Fibroblast of mammary gland (primary cell): ENCODE data around the gene FAM184B.
"Not testable (repeated sequence)": the region's sequence is repeated elsewhere in the genome, so short reads cannot be mapped to it uniquely, and the experiment has no call there.

Source experiments
- DNase-seq: peaks from one replicate; pipeline ENCODE4 v3.0.0-alpha.2; 2010; ENCODE audit warnings: low read depth
- H3K4me3 ChIP-seq: 2 replicates; pipeline ENCODE4 v1.5.1; 2011; ENCODE audit warnings: low read depth, mild to moderate bottlenecking, low read length, moderate library complexity; ENCODE audit not compliant: control insufficient read depth
- TF ChIP-seq, protein P1 (sequence below): conservative IDR thresholded peaks from 2 replicates; pipeline ENCODE4 v1.5.1; 2011; ENCODE audit warnings: low read depth, low read length, inconsistent platforms; ENCODE audit not compliant: control insufficient read depth, insufficient read depth

Gene FAM184B

DNA sequence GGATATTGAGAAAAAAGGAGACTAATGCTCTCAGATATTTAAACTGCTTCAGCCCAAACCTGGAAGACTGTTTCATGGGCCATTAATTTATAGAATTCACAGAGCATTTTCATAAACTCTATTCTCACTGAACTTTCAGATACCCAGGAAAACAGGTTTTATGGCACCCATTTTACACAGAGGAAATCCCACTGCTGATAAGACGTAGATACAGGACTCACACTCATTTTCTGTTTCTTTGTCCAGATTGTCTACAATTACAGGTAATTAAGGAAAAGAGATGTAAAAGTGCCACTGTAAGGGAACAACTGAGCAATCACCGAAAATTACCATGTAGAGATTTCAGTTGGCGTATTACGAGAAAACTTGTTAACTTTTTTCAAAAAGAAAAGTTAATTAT, 83.3 kb downstream of the FAM184B start:
- DNase-seq: no peak
- H3K4me3 ChIP-seq: no peak overlapping the region
- TF ChIP-seq, protein P1, sequence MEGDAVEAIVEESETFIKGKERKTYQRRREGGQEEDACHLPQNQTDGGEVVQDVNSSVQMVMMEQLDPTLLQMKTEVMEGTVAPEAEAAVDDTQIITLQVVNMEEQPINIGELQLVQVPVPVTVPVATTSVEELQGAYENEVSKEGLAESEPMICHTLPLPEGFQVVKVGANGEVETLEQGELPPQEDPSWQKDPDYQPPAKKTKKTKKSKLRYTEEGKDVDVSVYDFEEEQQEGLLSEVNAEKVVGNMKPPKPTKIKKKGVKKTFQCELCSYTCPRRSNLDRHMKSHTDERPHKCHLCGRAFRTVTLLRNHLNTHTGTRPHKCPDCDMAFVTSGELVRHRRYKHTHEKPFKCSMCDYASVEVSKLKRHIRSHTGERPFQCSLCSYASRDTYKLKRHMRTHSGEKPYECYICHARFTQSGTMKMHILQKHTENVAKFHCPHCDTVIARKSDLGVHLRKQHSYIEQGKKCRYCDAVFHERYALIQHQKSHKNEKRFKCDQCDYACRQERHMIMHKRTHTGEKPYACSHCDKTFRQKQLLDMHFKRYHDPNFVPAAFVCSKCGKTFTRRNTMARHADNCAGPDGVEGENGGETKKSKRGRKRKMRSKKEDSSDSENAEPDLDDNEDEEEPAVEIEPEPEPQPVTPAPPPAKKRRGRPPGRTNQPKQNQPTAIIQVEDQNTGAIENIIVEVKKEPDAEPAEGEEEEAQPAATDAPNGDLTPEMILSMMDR: no peak

DNA sequence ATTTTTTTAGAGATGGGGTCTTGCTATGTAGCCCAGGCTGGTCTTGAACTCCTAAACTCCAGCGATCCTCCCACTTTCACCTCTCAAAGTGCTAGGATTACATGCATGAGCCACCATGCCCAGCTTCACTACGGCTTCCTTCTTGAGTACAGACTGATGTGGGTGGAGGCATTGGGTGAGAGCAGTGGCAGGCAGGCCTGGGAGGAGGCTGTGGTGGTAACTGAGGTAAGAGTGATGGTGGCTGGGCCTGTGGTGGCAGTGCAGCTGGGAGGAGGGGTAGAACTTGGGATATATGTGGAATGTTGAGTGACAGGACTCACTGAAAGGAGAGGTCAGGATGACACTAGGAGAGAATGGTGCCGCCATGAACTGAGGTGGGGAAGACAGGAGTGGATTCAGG, 86.1 kb downstream of the FAM184B start:
- TF ChIP-seq, protein P1: no peak
- no peak overlapping the region for H3K4me3 ChIP-seq
- no peak for DNase-seq

DNA sequence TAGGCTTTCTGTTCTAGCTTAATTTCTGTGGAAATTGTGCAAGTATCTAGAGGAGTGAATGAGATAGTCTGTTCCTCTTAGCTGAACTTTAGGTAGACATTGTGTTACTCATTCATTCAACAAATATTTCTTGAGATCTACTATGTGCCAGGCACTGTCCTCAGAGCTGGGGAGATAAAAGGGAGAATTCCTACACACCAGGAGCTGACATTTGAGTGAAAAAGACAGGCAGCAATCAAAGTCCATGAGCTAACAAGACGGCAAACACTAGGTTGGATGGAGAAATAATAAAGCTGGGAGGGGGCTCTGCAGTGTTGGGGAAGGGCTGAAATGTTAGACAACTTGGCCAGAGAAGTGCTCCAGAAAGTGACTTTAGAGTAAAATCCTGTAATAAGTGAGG, 86.9 kb downstream of the FAM184B start:
- TF ChIP-seq, protein P1: no peak
- H3K4me3 ChIP-seq: no peak overlapping the region
- DNase-seq: no peak

GRCh38 chr4:17690898-17691297, 90.5 kb downstream of the FAM184B start:
- no peak for DNase-seq
- TF ChIP-seq, protein P1: no peak
- no peak overlapping the region for H3K4me3 ChIP-seq

GRCh38 chr4:17690135-17690534, 91.3 kb downstream of the FAM184B start:
- TF ChIP-seq, protein P1: no peak
- DNase-seq: no peak
- H3K4me3 ChIP-seq: no peak overlapping the region

- no peak overlapping the region for H3K4me3 ChIP-seq
- TF ChIP-seq, protein P1: no peak
- no peak for DNase-seq
These were observed 93.4 kb downstream of the FAM184B start for GRCh38 chr4:17688011-17688441.

DNA sequence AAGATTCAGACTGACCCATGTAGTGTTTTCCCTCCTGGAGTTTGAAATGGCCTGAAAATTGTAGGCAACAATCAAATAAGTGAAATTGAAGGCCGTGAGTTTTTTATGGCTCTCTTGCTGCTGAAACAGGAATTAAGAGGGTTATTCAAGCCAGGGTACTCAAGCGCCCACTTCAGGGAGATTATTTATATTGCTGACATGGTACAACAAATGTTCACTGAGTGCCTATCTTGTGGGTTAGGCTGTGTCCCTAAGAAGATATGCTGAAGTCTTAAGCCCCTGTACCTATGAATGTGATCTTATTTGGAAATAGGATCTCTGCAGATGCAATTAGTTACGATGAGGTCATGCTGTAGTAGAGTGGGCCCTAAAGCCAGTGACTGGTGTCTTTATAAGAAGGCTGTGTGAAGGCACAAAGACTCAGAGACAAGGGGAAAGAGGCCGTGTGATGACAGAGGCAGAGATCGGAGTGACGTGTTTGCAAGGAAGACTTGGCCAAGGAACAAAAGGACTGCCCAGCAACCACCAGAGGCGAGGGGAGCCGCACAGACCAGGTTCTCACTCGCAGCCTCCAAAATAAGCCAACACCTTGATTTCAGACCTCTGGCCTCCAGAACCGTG, 94.1 kb downstream of the FAM184B start:
- H3K4me3 ChIP-seq: no peak overlapping the region
- TF ChIP-seq, protein P1: no peak
- DNase-seq: no peak

DNA sequence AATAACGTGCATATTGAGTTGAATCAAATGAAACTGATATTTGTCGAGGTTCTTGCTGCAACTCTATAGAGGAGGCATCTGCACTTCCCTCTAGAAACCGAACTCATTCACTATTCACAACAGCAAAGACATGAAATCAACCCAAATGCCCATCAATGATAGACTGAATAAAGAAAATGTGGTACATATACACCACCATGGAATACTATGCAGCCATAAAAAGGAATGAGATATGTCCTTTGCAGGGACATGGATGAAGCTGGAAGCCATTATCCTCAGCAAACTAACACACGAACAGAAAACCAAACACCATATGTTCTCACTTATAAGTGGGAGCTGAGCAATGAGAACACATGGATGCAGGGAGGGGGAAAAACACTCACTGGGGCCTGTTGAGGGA, 96.8 kb downstream of the FAM184B start:
- H3K4me3 ChIP-seq, DNase-seq: not testable (repeated sequence)
